T-helper 1 cell treated with Interleukin-12 subunit alpha and Interleukin-12 subunit beta and Interleukin-4 antibody, amounts not matched to agents 30 ng/mL and 1 ng/mL, for 36 hours (primary cell): Measurements from ENCODE around the gene HOXB8. TPM values are rescaled to one million over a fixed set of nuclear protein-coding genes. Genes with fewer than 3 reads are reported as not detected.

Experiments used
- intact Hi-C: fragments of 100-400 bp; cut with micrococcal nuclease; formaldehyde crosslinking; loops from one replicate; pipeline ENCODE4 v1.15.1; 2024
- total RNA-seq: library from RNA; stranded (reverse); gene quantifications from 2 replicates; pipeline ENCODE4 v1.2.3, GENCODE V29; 2022

HOXB8 gene
- total RNA-seq, 1 donor from 2014 or later: not detected

DNA sequence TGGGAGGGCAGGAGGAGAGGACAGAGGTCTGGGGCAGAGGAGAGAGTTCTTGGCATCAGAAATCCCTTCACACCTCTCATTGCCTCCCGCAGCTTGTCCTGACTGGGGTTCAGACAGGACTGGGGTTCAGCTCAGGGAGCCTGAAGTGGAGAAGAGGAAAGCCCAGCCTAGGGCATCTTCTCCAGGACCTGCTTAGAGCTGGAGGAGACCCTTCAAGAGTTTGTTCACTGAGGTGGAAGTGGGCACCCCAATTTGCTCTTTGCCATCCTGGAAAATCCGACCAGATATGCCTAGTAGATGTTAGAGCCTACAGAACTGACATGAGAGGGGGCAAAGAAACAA lies 27.0 kb downstream of the HOXB8 start:
- intact Hi-C loops: no loop called here

DNA sequence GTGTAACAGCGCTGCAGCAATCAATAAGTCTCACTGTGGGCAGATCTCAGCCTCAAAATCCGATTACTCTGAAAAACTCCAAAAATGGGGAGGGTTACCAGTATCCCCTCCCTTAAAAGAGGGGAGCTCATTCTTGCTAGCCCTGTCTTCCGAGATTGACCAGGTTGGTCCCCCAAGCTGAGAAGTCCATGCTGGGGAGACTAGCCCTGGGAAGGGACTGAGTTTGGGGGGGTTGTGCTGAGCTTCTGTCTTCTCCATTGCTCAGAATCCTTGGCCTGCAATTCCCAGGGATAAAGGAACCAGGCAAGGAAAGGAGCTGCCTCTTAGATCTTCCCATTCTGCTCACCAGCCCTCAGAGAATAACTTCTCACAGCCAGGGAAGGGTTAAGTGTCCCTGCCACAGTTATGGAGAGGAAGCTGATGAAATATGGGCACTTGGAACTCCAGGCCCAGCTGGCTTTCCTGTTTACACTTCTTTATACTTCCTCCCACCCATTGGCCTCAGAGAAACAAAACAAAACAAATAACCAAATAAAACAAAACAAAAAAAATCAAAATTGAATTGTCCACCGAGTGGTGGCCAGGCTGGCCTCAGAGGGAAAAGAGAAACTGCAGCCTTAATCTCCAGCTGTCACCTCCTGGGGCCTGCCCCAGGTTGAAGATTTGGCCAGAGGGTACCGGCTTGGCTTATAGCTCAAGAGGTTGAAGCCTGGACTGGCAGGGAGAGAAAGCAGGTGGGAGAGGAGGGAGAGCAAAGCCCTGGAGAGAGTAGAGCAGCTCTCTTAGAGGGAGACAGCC lies 27.6 kb downstream of the HOXB8 start:
- intact Hi-C loops: no loop called here

DNA sequence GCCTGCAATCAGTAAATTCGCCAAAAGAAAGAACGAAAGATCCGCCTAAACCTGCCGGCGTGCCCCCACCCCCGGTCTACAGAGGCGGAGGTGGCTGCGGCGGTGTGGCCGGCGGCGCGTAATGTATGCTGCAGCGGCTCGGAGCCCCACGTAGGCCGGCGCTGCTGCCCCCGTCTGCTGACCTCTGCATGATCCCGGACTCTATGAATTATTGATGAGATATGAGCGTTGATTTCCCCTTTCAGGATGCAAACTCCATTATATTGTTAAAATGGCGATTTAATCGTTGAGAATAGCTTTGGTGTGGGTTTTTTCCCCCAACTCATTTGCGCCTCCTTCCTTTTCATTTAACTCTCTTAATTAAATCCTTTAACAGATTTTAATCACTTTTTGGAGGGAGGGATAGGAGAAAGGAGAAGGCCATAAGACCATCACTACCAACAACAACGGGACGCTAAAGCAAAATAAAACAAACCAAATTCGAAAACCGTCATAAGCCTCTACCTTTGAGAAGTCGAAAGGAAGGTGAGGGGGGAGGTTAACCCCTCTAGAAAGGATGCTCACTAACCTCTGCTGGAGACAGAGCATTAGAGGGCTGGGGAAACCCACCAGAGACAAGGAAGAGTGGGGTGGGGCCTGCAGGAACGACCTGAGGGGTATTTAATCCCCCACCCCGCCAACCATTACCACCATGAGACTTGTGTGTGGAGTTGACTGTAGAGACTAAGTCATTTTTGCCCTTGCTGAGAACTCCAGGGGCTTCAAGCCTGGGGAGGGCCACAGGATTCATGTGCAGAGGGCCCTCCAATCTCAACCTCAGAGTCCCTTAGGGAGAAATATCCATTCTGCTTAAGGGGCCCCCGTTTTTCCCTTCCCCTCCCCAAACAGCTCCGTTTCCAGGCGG lies 28.5 kb downstream of the HOXB8 start:
- intact Hi-C loops: no loop called here

GRCh38 chr17:48584223-48584741 lies 30.8 kb downstream of the HOXB8 start:
- intact Hi-C loops: no loop called here

DNA sequence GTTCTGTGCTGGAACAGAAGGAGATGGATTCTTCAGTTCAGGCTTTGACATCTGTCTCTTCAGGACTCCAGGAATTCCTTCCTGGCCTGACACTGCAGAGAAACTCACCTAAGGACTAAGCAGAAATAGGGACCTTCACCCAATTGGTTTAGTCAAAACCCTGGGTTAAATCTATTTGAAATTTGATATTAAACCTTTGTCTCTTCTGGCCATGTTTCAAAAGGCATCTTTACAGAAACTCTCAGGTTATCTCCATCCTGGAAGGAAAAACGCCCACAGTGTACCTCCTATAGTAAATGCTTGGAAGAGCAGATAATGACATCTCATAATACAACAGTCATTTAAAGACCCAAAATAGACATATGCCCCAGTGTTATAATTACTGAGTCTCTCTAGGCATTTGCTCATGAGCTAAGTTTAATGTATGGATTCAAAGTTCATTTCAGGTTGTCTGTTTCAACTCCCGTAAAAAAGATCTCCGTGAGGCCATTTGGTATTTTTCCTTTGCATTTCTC lies 31.3 kb downstream of the HOXB8 start:
- intact Hi-C loops: no loop called here

GRCh38 chr17:48582750-48583069 lies 32.4 kb downstream of the HOXB8 start:
- intact Hi-C loops: no loop called here

GRCh38 chr17:48579760-48580554 lies 35.1 kb downstream of the HOXB8 start:
- intact Hi-C loops: loop anchor here (5.0 kb wide), 1 partner anchor 153 kb away; no protein-coding TSS in a partner anchor

GRCh38 chr17:48579471-48579759 lies 35.7 kb downstream of the HOXB8 start:
- intact Hi-C loops: loop anchor here (5.0 kb wide), 1 partner anchor 152 kb away; no protein-coding TSS in a partner anchor

GRCh38 chr17:48578616-48579470 lies 36.2 kb downstream of the HOXB8 start:
- intact Hi-C loops: loop anchor here (1.0 to 5.0 kb wide), 3 partner anchors 36 to 152 kb away; no protein-coding TSS in a partner anchor

DNA sequence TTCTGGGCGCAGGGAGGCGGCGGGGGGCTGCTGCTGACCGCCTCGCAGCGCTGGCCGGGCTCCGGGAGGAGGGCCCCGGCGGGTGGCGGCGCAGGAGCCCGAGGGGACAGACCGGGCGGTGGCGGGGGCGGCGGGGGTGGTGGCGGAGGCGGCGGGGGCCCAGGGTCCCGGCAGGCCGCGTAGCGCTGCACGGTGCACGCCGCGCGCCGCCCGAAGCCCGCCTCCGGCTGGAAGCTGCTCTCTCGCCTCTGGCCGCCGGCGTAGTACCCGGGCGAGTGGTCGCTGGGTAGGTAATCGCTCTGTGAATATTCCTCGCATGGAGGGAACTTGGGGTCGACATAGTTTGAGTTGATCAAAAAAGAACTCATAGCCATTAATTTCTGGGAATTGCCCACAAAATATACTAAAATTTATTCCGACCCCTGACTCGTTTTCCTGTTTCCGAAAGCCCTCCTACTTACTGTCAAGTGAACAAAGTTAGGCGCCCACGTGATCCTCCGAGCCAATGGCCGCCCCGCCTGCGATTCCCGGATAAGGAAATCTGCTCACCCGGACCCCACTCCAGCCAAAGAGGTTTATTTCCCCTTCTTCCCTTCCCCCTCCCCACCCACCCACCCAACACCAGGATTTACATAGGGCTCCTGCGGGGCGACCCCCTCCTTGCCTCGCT lies 37.0 kb downstream of the HOXB8 start, which contains the start of gene HOXB4:
HOXB4 (minus strand) TSS at position 405 of the 670 bp plus-strand sequence; CDS start at position 374, 31 bp downstream.
- intact Hi-C loops: loop anchor here (1.0 to 5.0 kb wide), 3 partner anchors 35 to 151 kb away; no protein-coding TSS in a partner anchor

DNA sequence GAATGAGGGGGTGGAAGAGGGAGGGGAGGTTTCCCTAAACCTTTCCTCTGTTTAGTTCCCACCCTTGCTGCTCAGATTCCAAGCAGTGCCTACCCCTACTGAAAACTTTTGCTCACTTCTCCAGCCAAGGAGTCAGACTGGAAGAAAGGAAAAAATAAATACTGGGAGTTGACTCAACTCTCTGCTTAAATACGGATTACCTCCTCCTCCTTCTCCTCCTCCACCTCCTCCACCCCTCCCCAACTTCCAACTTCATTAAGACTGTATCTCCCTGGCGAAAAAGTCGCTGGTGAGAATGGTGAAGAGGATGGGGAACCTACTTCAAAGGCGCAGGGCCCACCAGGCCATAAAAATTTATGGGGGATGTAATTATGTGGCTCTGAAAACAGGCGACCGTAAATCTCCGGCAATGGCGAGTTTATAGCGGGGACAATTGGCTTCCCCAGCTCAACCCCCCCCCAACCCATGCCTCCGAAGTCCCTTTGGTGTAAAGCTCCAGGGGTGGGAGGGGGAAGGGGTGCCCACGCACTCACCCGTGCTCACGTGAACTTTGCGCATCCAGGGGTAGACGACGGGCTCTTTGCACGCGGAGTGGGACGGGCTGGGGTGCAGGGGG lies 37.7 kb downstream of the HOXB8 start:
- intact Hi-C loops: loop anchor here (5.0 kb wide), 1 partner anchor 150 kb away; no protein-coding TSS in a partner anchor

DNA sequence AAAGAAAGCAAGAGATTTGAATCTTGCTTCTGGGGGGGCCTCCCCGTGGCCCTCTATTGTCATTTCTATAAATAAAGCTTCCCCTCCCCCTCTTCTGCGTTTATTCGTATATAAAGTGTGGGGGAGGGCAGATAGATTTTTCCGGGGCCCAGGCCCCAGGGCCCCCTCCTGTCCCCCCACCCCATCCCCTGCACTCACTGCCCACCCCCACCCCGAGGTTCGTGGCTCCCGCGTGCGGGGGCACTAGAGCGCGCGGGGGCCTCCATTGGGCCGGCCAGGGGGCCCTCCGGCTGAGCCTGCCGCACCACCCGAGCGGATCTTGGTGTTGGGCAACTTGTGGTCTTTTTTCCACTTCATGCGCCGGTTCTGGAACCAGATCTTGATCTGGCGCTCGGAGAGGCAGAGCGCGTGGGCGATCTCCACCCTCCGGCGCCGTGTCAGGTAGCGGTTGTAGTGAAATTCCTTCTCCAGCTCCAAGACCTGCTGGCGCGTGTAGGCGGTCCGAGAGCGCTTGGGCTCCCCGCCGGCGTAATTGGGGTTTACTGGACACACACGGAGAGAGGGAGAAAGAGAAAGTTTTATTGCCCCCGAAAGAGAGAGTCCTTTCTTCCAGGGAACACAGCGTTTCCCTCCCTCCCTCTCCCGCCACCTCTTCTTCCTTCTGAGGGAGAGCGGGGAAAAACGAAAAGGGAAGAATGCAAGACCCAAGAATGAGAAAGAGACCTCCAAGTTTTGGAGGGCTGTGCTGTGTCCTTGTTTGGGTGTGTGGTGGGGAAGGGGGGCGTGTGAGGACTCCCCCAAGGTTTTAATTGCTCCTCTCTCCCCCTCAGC lies 38.4 kb downstream of the HOXB8 start:
- intact Hi-C loops: loop anchor here (5.0 kb wide), 1 partner anchor 149 kb away; no protein-coding TSS in a partner anchor

DNA sequence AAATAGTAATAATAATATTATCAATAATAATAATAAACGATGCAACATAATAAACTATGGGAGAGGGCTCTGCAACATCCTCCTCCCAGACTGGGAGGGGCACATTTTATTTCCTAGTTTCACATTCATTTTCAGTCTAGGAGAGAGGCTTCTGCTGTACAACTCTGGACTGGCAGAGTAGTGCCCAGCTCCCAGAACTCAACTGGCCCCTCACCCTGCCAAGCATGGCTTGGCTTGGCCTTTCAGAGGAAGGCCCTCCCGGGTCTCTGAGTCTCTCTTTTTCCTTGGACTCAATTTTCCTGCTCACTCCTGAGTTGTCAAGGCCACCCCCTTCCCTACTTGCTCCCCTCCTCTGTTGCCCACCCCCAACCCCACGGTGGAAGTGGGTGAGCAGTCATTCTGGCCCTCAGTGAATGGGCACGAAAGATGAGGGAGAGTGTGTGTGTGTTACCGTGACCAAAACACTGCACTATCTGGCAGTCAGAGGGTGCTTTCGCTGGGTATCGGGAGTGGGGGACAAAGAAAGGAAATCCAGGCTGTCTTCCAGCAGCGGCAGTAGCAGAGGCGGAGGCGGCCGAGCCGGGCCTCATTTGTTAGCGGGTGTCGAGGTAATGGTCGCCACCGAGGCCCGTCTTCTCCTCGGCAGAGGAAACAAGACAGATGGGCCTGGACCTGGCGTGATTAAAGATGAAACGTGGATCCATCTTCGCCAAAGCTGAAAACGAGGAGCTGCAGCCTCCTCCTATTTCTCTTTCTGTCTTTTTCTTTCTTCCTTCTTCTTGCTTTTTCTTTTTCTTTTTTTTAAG lies 39.2 kb downstream of the HOXB8 start:
- intact Hi-C loops: loop anchor here (5.0 kb wide), 1 partner anchor 149 kb away; no protein-coding TSS in a partner anchor

DNA sequence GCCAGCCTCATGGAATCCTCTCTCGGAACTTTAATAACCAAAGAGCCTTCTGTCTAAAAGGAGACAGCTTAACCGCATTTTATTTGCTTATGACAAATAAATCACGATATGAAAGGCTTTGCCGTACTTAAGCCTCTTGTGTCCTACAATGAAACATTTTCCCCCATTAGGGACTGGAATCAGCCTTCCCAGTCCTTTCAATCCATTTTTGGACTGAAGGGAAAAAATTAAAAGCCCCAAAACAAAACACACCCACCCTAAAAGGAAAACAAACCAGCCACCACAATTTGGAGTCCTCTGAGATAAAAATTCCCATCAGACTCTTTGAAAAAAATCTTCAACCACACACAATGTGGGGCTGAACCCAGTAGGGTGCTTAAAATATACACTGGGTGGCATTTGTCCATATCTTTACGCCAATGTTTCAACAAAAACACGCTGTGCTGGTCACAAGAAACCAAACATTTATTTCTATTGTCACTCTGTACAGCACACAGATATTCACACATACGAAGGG lies 40.0 kb downstream of the HOXB8 start:
- intact Hi-C loops: loop anchor here (5.0 kb wide), 1 partner anchor 148 kb away; no protein-coding TSS in a partner anchor

DNA sequence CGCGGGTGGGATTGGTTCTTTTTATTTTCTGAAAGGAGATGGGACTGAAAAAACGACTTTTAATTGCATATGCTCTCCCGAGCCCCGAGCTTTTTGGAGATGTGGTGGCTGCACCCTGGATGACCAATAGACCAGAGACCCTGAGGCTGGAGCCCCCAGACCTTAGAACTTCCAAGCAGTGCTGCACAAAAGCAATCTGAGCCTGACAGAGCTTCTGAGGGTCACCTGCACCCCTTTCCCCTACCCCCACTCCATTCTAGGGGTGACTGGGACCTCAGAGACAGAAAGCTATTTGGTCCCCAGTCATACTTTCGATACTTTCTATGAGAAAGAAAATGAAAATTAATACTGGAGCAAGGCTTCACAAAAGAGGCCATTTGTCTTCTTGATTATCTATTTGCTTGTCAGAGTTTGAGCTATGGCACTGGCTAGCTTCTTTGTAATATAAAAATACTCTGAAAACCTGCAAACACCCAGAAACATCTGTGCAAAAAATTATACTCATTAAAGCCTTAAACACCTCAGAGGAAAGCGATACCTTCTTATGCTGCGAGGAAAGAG lies 40.5 kb downstream of the HOXB8 start:
- intact Hi-C loops: loop anchor here (5.0 kb wide), 1 partner anchor 147 kb away; no protein-coding TSS in a partner anchor

GRCh38 chr17:48571826-48572417 lies 43.2 kb downstream of the HOXB8 start:
- intact Hi-C loops: no loop called here
